Activated CD8-positive, alpha-beta memory T cell treated with anti-CD3 and anti-CD28 coated beads, Interleukin-2, amount 10 ng/mL, durations not matched to agents 7 days and 5 days (primary cell): ENCODE data around the gene FHAD1. TPM values are rescaled to one million over a fixed set of nuclear protein-coding genes. Genes with fewer than 3 reads are reported as not detected.

Source experiments
- ATAC-seq: fragments of 150-1000 bp; cut with Tn5 transposase; one replicate; pipeline ENCODE4 v1.10.0; 2021; ENCODE audit warnings: moderate library complexity
- CTCF ChIA-PET: fragments of 350-600 bp; sonication (Branson Sonifier 250); formaldehyde crosslinking; loops from one replicate; lab custom pipeline; 2021; ENCODE audit warnings: antibody characterized with exemption; lab: Charles Lee
- DNase-seq: peaks from one replicate; pipeline ENCODE4 v3.0.0-alpha.2; 2020
- H3K27ac Mint-ChIP-seq: one replicate; pipeline ENCODE4 v1.8.0; 2021; ENCODE audit warnings: mild to moderate bottlenecking, mixed read lengths
- H3K27me3 Mint-ChIP-seq: one replicate; pipeline ENCODE4 v1.8.0; 2021; ENCODE audit warnings: mixed read lengths
- H3K36me3 Mint-ChIP-seq: one replicate; pipeline ENCODE4 v1.8.0; 2021; ENCODE audit warnings: mild to moderate bottlenecking, mixed read lengths
- H3K4me1 Mint-ChIP-seq: one replicate; pipeline ENCODE4 v1.8.0; 2021; ENCODE audit warnings: mixed read lengths
- H3K4me3 Mint-ChIP-seq: one replicate; pipeline ENCODE4 v1.8.0; 2021; ENCODE audit warnings: mild to moderate bottlenecking, moderate library complexity, mixed read lengths
- H3K9me3 Mint-ChIP-seq: one replicate; pipeline ENCODE4 v1.8.0; 2022; ENCODE audit warnings: low read depth, mixed read lengths
- total RNA-seq, 2 experiments: library from RNA; stranded (reverse); gene quantifications; one replicate each; pipeline ENCODE4 v1.2.3, GENCODE V29; 2021

FHAD1 gene
- total RNA-seq, 2 experiments from 2014 or later: not detected

DNA sequence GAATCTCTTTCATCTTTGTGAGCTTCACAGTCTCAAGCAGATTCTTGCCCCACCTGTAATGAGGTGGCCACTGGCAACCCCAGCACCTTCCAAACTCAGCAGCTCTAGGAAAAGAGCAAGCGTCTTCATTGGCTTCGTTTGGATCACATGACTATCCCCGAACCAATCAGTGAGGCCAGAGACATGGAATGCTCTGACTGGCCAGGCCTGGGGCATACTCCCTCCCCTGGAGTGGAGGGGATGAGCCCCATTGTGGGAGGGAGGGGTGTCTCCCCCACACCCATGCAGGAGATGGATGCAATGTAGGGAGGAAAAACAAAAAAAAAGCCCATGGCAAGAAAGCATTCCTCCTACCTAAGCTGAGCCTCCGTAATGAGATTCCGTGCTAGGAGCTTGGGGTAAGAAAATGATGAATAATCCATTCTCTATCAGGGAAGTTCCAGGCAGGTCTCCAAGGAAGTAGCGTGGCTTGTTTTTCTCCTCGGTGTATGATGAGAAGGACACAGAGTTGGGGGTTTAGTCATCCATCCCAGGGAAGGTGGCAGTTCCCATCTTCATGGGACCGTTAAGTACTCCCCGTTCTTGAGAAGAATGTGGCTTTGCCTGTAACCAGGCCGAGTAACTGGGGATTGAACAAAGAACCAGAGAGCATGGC, 32.7 kb downstream of the FHAD1 start:
- Mint-ChIP-seq H3K4me1 (peaks cover 1% of the 10 kb centered on the region), H3K27ac (no peak overlapping the region), H3K27me3 (peaks cover 39% of the 10 kb centered on the region), H3K36me3 (no peaks in the 10 kb centered on the region), H3K9me3 (no peaks in the 10 kb centered on the region), H3K4me3 (no peak overlapping the region)
- no peak for DNase-seq
- ATAC-seq: no peak
- CTCF ChIA-PET: interaction anchor here (0.7 to 1.0 kb wide), 3 partner anchors 24 to 263 kb away, joined by 3 to 4 read pairs (median 4); no protein-coding TSS in a partner anchor

DNA sequence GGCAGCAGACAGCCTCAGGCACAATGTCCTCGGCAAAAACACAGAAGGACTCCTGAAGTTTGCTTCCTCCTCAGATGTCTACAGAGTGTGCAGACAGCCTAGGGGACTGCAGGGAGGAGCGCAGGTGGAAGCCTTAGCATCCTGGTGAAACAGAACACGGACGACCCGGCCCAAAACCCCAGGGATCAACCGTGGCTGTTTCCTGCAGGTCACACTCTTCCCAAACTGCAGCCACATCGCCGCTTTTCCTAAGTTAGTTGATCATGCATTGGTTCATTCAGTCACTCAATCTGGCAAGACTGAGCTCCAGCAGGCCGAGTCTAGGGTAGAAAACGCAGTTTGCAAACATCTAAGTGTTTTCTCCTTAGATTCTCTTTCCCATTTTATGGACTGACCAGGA, 33.4 kb downstream of the FHAD1 start:
- CTCF ChIA-PET: interaction anchor here (1.0 kb wide), 1 partner anchor 152 kb away, joined by 3 read pairs; no protein-coding TSS in a partner anchor
- Mint-ChIP-seq H3K27ac (no peak overlapping the region), H3K4me1 (peaks cover 1% of the 10 kb centered on the region), H3K36me3 (no peaks in the 10 kb centered on the region), H3K9me3 (no peaks in the 10 kb centered on the region), H3K27me3 (peaks cover 38% of the 10 kb centered on the region), H3K4me3 (no peak overlapping the region)
- ATAC-seq (no peak), DNase-seq (no peak)

DNA sequence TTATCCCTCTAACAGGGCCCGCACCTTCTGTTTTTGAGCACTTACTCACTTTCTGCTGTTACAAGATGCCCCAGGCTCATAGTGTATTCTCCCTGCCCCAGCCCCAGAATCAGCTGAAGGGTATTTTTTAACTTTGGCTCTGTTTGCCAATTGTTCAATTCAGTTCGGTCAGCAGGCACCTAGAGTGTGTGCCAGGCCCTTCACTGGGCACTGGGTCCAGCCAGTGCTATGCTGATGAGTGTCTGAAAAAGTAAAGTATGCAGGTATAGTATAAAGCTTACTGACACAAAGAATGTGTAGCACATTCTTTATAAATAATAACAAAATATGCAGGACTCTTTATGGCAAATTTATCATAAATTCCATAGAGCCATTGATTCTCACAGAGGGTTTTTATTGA, 35.0 kb downstream of the FHAD1 start:
- Mint-ChIP-seq H3K9me3 (no peaks in the 10 kb centered on the region), H3K36me3 (no peaks in the 10 kb centered on the region), H3K4me3 (no peak overlapping the region), H3K27ac (no peak overlapping the region), H3K27me3 (peaks cover 41% of the 10 kb centered on the region), H3K4me1 (peaks cover 1% of the 10 kb centered on the region)
- ATAC-seq (no peak), DNase-seq (no peak)
- CTCF ChIA-PET: no interaction called here

DNA sequence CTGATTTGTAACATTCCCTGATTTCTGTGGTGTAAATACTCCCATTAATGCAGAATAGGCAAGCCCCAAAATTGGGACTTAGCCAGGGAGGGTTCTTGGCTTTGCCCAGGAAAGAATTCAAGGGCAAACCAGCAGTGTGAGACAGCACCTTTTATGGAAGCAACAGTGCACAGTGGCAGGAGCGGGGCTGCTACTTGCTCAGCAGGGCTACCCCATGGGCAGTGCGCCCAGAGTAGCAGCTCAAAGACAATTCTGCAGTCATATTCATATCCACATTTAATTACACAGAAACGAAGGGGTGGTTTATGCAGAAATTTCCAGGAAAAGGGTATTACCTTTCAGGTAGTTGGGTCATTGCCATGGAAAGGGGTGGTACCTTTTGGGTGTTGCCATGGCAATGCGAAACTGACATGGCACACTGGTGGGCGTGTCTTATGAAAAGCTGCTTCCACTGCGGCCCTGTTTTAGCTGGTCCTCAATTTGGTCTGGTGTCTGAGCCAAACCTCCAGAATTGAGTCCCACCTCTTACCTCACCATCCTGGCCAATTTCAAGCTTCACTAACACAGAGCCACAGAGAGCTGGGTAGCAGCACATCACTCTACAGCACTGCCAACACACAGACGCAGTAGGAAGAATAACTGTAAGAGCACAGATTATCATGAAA, 35.9 kb downstream of the FHAD1 start:
- peaks cover 2% of the 10 kb centered on the region for H3K9me3 Mint-ChIP-seq
- no peaks in the 10 kb centered on the region for H3K36me3 Mint-ChIP-seq
- peaks cover 45% of the 10 kb centered on the region for H3K27me3 Mint-ChIP-seq
- no peak for DNase-seq
- CTCF ChIA-PET: interaction anchor here (1.0 kb wide), 1 partner anchor 155 kb away, joined by 4 read pairs; no protein-coding TSS in a partner anchor
- no peak overlapping the region for H3K27ac Mint-ChIP-seq
- peaks cover 1% of the 10 kb centered on the region for H3K4me1 Mint-ChIP-seq
- no peak for ATAC-seq
- no peak overlapping the region for H3K4me3 Mint-ChIP-seq

DNA sequence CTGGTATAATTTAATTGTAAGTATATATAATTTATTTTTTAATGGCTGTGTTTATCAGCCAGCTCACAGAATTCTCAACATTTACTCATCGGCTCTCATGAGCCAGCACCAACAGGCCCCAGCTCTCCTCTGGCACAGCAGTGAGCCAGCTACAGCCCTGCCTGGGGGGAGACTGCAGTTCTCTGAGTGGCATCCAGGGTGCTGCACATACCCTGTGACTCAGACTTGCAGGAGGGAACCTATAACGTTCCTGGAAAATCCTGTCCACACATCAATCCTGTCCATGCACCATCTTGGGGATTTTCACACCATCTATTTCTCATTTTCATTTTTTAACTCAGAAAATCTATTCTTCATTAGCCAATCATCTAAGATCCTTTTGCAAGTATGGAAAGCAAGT, 36.5 kb downstream of the FHAD1 start:
- Mint-ChIP-seq H3K4me3 (no peak overlapping the region), H3K4me1 (peaks cover 1% of the 10 kb centered on the region), H3K9me3 (peaks cover 2% of the 10 kb centered on the region), H3K27ac (no peak overlapping the region), H3K36me3 (no peaks in the 10 kb centered on the region), H3K27me3 (peaks cover 46% of the 10 kb centered on the region)
- no peak for ATAC-seq
- CTCF ChIA-PET: interaction anchor here (1.0 kb wide), 1 partner anchor 155 kb away, joined by 4 read pairs; no protein-coding TSS in a partner anchor
- no peak for DNase-seq

DNA sequence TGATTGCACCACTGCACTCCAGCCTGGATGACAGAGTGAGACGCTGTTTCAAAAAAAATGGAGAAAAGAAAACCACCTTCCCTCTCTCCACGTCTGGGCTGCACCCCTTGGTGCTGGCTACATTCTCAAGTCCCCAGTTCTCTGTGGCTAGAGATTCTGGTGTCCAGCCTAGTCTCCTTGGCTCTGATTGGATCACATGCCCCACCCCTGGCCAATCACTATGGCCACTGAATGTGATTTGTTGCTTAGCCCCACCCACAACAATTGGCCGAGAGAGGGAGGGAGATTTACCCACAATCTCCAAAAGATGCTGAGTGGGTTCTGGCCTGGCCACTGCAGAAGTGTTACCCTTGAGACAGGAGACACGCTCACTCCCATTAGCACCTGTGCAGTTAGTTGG, 39.4 kb downstream of the FHAD1 start:
- DNase-seq: no peak
- H3K36me3 Mint-ChIP-seq: no peaks in the 10 kb centered on the region
- peaks cover 30% of the 10 kb centered on the region for H3K27me3 Mint-ChIP-seq
- CTCF ChIA-PET: no interaction called here
- H3K4me3 Mint-ChIP-seq: no peak overlapping the region
- H3K9me3 Mint-ChIP-seq: peaks cover 2% of the 10 kb centered on the region
- H3K27ac Mint-ChIP-seq: no peak overlapping the region
- ATAC-seq: no peak
- H3K4me1 Mint-ChIP-seq: peaks cover 9% of the 10 kb centered on the region

DNA sequence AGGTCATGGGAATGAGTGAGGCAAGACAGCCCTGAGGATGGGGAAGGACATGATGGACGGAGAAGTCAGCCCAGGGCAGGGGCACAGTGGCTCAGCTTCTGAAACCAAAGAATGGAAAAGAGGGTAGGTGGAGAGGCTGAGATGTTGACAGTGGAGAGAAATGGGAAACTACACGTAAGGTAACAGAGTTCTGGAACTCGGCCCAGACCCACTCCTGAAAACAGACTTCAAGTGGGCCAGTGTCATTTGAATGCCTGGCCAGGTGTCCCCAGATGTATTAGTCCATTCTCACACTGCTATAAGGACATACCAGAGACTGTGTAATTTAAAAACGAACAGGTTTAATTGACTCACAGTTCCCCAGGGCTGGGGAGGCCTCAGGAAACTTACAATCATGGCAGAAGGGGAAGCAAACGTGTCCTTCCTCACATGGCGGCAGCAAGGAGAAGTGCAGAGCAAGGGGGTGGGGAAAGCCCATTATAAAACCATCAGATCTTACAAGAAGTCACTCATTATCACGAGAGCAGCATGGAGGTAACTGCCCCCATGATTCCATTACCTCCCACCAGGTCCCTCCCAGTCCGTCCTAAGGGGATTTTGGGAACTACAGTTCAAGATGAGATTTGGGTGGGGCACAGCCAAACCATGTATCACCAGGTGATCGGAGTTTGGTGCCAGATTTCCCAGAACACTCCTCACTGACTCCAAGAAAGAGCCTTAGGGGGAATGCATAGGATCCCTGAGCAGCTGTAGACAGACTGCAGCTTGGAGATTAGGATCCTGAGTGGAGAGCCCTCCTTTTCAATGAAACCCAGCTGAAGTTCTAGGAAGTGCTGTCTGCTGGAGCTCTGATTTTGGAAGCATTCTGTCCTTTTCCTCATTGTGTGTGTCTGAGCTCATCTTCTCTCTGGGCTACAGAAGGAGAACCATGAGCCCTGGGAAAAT, 40.3 kb downstream of the FHAD1 start:
- Mint-ChIP-seq H3K9me3 (peaks cover 2% of the 10 kb centered on the region), H3K4me1 (peaks cover 9% of the 10 kb centered on the region), H3K27ac (no peak overlapping the region), H3K27me3 (peaks cover 24% of the 10 kb centered on the region), H3K4me3 (no peak overlapping the region), H3K36me3 (no peaks in the 10 kb centered on the region)
- ATAC-seq (no peak), DNase-seq (no peak)
- CTCF ChIA-PET: interaction anchor here (0.6 to 1.5 kb wide), 2 partner anchors 17 to 1531 kb away, joined by 3 to 5 read pairs; no protein-coding TSS in a partner anchor

DNA sequence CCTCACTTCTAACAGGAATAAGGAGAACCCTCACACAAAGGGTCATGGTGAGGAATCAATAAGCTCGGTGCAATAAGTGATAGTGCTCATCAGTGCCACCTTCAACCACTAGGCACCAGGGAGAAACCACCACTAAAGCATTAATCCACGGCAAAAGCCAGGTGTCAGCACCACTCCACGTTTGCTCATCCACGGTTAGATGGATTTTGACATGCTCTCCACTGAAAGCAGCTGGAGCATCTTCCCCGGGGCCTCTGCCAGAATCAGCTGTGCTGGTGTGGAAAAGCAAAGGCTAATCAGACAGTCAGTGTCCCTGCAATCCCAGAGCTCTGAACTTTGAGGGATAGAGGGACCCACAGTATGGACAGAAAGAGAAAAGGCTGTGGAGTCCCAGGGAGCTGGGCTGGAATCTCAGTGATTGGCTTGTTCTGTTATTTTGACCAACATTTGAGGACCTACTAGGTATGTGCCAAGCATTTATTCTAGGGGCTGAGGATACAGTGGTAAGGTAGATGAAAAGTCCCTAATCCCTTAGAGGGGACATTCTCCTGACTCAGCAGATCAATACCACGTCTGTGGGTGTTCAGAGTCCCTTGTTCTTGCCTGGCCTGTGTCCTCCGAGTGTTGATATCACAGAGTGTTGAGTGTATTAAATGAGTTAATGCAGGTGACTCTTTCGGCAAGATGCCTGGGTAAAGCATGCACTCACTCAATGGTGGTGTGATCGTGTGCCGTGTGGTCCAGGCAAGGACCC, 41.3 kb downstream of the FHAD1 start:
- H3K4me3 Mint-ChIP-seq: no peak overlapping the region
- H3K27ac Mint-ChIP-seq: no peak overlapping the region
- ATAC-seq (no peak), DNase-seq (no peak)
- H3K27me3 Mint-ChIP-seq: peaks cover 16% of the 10 kb centered on the region
- CTCF ChIA-PET: interaction anchor here (1.0 to 1.5 kb wide), 3 partner anchors 16 to 143 kb away, joined by 5 read pairs; no protein-coding TSS in a partner anchor
- H3K9me3 Mint-ChIP-seq: peaks cover 2% of the 10 kb centered on the region
- no peaks in the 10 kb centered on the region for H3K36me3 Mint-ChIP-seq
- H3K4me1 Mint-ChIP-seq: peaks cover 9% of the 10 kb centered on the region

DNA sequence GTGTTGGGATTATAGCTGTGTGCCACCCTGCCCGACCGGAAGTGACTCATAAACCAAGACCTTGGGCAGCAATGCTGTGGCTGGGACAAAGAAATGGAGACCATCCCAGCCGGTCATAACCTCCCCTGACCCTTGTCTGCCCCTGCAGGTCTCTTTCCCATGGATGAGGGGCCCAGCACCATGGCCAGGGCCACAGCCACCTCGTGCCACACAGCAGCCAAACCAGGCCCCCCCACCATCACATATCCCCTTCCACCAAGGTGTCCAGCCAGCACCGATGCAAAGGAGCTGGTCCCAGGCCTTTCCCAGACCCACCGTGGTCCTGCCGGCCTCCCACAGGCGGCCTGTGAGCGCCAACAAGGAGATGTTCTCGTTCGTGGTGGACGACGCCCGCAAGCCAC, 42.2 kb downstream of the FHAD1 start:
- Mint-ChIP-seq H3K27me3 (peaks cover 16% of the 10 kb centered on the region), H3K27ac (no peak overlapping the region), H3K4me1 (peaks cover 9% of the 10 kb centered on the region), H3K4me3 (no peak overlapping the region), H3K36me3 (no peaks in the 10 kb centered on the region), H3K9me3 (peaks cover 2% of the 10 kb centered on the region)
- ATAC-seq (no peak), DNase-seq (no peak)
- CTCF ChIA-PET: interaction anchor here (1.3 to 1.6 kb wide), 2 partner anchors 17 to 142 kb away, joined by 4 to 5 read pairs; no protein-coding TSS in a partner anchor

DNA sequence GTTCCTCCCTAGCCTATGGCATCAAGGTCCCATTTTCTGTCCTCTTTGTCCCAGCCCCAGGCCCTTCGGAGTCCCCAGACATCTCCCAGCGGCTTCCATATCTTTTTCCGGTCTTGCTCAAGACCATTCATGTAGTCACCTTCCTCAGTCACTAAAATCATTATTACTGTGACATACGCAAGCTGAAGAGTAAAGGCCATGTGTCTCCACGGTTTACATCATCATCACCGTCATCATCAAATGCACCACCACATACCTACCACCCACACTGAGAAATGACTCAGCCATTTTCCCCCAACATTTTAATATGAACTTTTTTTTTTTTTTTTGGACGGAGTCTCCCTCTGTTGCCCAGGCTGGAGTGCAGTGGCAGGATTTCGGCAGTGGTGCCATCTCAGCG, 43.4 kb downstream of the FHAD1 start:
- H3K4me3 Mint-ChIP-seq: no peak overlapping the region
- peaks cover 2% of the 10 kb centered on the region for H3K9me3 Mint-ChIP-seq
- peaks cover 9% of the 10 kb centered on the region for H3K4me1 Mint-ChIP-seq
- DNase-seq: peak; percentile 53
- H3K27ac Mint-ChIP-seq: peak overlapping the region; percentile 2
- no peaks in the 10 kb centered on the region for H3K36me3 Mint-ChIP-seq
- peaks cover 16% of the 10 kb centered on the region for H3K27me3 Mint-ChIP-seq
- peak; percentile 82 for ATAC-seq
- CTCF ChIA-PET: interaction anchor here (1.6 kb wide), 1 partner anchor 18 kb away, joined by 4 read pairs; no protein-coding TSS in a partner anchor

DNA sequence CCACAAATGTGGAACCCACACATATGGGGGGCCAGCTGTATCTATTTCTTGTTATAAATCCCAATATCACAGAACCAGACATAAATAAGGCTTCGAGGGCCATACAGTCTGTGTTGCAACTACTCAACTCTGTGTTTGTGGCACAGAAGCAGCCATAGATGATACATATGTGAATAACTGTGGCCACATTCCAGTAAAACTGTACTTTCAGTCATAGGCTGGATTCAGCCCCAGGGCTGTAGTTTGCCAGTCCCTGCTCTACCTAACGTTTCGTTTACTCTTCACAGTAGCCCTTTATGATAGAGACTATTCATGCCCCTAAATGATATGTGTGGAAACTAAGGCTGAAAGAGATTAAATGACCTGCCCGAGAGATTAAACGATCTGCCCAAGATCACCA, 48.7 kb downstream of the FHAD1 start:
- no peak overlapping the region for H3K4me3 Mint-ChIP-seq
- H3K27me3 Mint-ChIP-seq: peaks cover 7% of the 10 kb centered on the region
- DNase-seq: no peak
- no peaks in the 10 kb centered on the region for H3K36me3 Mint-ChIP-seq
- peaks cover 12% of the 10 kb centered on the region for H3K4me1 Mint-ChIP-seq
- peaks cover 2% of the 10 kb centered on the region for H3K9me3 Mint-ChIP-seq
- CTCF ChIA-PET: no interaction called here
- H3K27ac Mint-ChIP-seq: no peak overlapping the region
- ATAC-seq: no peak

DNA sequence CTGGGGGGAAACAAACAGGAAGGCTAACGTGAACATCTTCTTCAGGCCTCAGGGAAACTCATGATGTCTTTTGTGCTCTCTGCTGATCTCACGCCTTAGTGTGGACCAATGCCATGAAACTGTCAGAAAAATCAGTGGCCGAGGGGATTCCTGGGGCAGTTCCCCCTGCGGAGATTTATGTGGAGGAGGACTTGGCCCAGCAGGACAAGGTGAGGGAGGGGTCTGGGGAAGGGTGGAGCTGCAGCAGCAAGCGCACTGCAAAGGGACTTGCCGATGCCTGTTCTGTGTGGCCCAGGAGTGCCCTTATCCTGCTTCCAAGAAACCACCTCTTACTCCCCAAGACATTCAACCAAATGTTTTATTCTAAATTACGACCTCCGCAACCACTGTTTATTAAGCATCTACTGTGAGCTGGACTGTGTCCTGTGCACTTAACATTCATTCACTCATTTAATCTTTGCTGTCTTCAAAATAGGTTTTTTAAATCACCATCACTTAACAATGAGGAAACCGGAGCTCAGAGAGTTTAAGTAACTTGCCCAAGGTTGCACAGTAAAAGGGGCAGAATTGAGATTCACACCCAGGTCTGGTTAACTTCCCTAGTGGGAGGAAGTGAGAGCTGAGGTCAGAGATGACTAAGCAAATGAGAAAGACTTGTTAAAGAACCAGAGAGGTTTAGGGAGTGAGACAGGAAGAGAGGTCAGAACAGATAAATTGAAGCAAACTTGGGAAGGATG, 49.7 kb downstream of the FHAD1 start:
- peaks cover 7% of the 10 kb centered on the region for H3K27me3 Mint-ChIP-seq
- ATAC-seq (peak; percentile 63), DNase-seq (no peak)
- CTCF ChIA-PET: no interaction called here
- no peak overlapping the region for H3K4me3 Mint-ChIP-seq
- no peak overlapping the region for H3K27ac Mint-ChIP-seq
- H3K4me1 Mint-ChIP-seq: peaks cover 12% of the 10 kb centered on the region
- peaks cover 2% of the 10 kb centered on the region for H3K9me3 Mint-ChIP-seq
- H3K36me3 Mint-ChIP-seq: no peaks in the 10 kb centered on the region
